ENCODE data around the gene EFCAB6. TPM values are rescaled to one million over a fixed set of nuclear protein-coding genes. Genes with fewer than 3 reads are reported as not detected.

The EFCAB6 gene
- total and polyA plus RNA-seq, 2 donors (not counting 3 experiments of a cell fraction or from before 2014, with no cell fraction given): 0.07 to 0.31 TPM

GRCh38 chr22:43745783-43746356 lies 66.2 kb downstream of the EFCAB6 start:
- POLR2A ChIA-PET: no interaction called here
- no peaks in the 10 kb centered on the region for H3K9me1 ChIP-seq (replicated peaks; ENCODE audit: control insufficient read depth, extremely low read depth, insufficient read depth, low read length)
- TF ChIP-seq POLR2AphosphoS5 (IDR thresholded peaks at IDR 0.05; ENCODE audit: insufficient read depth, low read depth, low read length): no peak
- no peak for TF ChIP-seq MAX (IDR thresholded peaks at IDR 0.05; ENCODE audit: insufficient read depth, insufficient read length)
- no peak for TF ChIP-seq GATA2 (IDR thresholded peaks at IDR 0.05; ENCODE audit: insufficient read depth, insufficient read length, low read depth, low read length)
- no peak for TF ChIP-seq EZH2 (IDR thresholded peaks at IDR 0.05; ENCODE audit: borderline replicate concordance, low read depth, low read length, severe bottlenecking)
- no peak for TF ChIP-seq JUN (IDR thresholded peaks at IDR 0.05; ENCODE audit: borderline replicate concordance, insufficient read depth, insufficient read length, low read depth)
- no peak for TF ChIP-seq FOS (IDR thresholded peaks at IDR 0.05; ENCODE audit: borderline replicate concordance, insufficient read depth, low read length)
- TF ChIP-seq POLR2A (IDR thresholded peaks at IDR 0.05; ENCODE audit: low read depth, low read length): no peak
- TF ChIP-seq MYC (IDR thresholded peaks at IDR 0.05; ENCODE audit: low read depth, low read length): no peak
- TF ChIP-seq CTCF (IDR thresholded peaks at IDR 0.05; ENCODE audit: extremely low read depth in 1 of 2, insufficient read depth in 1 of 2, low read depth in 1 of 2, low read length in 2 of 2): no peak
- dilution Hi-C loops (cut with MboI; ENCODE audit: extremely low pct_ligation_motif_present, low sequenced_read_pairs) (no loop called here), intact Hi-C loops (cut with micrococcal nuclease) (no loop called here)
- no peak overlapping the region for H3K9ac ChIP-seq (replicated peaks; ENCODE audit: extremely low read depth, insufficient read depth, low read length)
- no peaks in the 10 kb centered on the region for H3K4me1 ChIP-seq (ENCODE audit: control insufficient read depth, extremely low read depth, insufficient read depth, low read length)
- DNase-seq (ENCODE audit: low read depth, low spot score) (no peak), FAIRE-seq (no peak)
- no peak overlapping the region for H3K4me2 ChIP-seq (ENCODE audit: insufficient read depth, low read length)
- H3K4me3 ChIP-seq (replicated peaks in 1 of 3; ENCODE audit: insufficient read depth in 1 of 3, low read depth in 1 of 3, low read length in 3 of 3): no peak overlapping the region
- no TSS peak for BruUV-seq (replicated peaks)
- no peak overlapping the region for H3K27ac ChIP-seq (ENCODE audit: insufficient read depth, low read depth, low read length)
- H2AFZ ChIP-seq (ENCODE audit: low read depth, low read length): no peak overlapping the region
- H4K20me1 ChIP-seq (replicated peaks; ENCODE audit: control insufficient read depth, extremely low read depth, insufficient read depth, low read length): no peaks in the 10 kb centered on the region
- no peaks in the 10 kb centered on the region for H3K79me2 ChIP-seq (ENCODE audit: control insufficient read depth, insufficient read depth, low read length)
- CTCF ChIA-PET: no interaction called here
- no peaks in the 10 kb centered on the region for H3K36me3 ChIP-seq (ENCODE audit: control insufficient read depth in 2 of 2, extremely low read depth in 1 of 2, insufficient read depth in 2 of 2, low read length in 2 of 2)
- H3K9me3 ChIP-seq (replicated peaks; ENCODE audit: control insufficient read depth, insufficient read depth, low read length): no peaks in the 10 kb centered on the region
- H3K27me3 ChIP-seq (ENCODE audit: control insufficient read depth in 2 of 2, insufficient read depth in 2 of 2, low read length in 2 of 2): no peaks in the 10 kb centered on the region

Measured in endothelial cell of umbilical vein (primary cell).